AG08396 (cell line): ENCODE data around the gene GFOD2.

ENCODE experiments used
- DNase-seq: peaks from one replicate; pipeline ENCODE4 v3.0.0; 2012; ENCODE audit warnings: low spot score, mixed read lengths

Gene GFOD2

DNA sequence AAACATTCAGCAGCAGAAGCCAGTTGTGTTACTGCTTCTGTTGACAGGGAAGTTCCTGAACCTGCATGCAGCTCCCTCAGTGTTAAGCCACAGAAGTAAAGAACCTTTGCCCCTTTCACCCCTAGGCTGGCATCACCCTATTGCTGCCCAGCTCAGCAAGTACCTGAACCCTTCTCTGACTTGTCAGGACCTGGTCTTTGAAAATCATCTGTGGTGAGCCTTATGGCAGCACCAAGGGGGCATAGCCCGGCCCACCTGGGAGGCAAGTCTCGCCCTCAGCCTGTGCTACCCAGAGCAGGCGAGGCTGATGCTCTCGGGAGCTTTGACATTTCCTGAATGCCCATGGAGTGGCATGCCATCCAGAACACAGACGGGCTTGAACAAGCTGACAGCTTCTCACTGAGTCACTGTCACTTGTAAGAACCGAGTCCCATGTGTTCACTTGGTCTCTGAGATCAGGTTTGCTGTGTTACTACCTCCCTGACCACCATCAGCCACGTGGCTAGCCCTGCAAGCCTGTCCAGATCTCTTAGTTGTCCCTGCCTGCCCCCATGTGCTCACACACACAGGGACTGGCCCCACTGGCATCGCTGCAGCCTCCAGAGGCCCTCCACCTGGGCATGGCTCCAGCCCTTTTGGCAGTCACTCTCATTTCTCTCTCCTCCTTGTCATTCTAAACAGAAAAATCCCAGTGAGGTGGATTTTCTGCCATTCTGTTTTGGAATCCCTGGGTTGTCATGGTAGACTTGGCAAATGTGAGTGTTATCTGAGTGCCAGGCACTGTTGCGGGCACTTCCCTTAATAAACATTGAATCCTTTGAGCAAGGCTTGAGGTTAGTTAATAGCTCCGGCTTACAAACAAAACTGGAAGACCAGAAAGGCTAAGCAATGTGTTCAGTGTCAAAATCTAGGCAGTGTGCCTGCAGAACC lies 77.1 kb downstream of the GFOD2 start:
- DNase-seq = peak; percentile 67

DNA sequence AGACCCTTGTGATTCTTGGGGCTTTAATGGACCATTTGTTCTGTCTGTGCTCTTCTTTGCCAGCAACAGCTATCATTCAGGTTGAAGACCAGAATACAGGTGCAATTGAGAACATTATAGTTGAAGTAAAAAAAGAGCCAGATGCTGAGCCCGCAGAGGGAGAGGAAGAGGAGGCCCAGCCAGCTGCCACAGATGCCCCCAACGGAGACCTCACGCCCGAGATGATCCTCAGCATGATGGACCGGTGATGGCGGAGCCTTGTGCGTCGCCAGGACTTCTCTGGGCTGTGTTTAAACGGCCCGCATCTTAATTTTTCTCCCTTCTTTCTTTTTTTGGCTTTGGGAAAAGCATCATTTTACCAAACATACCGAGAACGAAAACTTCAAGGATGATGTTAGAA lies 81.5 kb downstream of the GFOD2 start:
- DNase-seq = no peak

DNA sequence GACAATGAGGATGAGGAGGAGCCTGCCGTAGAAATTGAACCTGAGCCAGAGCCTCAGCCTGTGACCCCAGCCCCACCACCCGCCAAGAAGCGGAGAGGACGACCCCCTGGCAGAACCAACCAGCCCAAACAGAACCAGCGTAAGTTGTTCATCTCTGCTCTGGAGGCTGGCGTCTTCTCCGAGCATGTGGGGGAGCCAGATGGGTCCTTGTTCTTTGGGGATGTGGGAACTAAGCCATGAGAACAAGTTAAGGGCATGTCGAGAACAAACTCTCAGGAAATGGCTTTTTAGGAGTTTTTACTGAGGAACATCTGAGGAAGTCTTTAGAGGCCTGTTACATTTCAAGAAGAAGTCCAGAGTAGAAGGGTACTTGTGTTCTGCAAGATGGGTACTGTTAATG lies 82.4 kb downstream of the GFOD2 start:
- DNase-seq = no peak

DNA sequence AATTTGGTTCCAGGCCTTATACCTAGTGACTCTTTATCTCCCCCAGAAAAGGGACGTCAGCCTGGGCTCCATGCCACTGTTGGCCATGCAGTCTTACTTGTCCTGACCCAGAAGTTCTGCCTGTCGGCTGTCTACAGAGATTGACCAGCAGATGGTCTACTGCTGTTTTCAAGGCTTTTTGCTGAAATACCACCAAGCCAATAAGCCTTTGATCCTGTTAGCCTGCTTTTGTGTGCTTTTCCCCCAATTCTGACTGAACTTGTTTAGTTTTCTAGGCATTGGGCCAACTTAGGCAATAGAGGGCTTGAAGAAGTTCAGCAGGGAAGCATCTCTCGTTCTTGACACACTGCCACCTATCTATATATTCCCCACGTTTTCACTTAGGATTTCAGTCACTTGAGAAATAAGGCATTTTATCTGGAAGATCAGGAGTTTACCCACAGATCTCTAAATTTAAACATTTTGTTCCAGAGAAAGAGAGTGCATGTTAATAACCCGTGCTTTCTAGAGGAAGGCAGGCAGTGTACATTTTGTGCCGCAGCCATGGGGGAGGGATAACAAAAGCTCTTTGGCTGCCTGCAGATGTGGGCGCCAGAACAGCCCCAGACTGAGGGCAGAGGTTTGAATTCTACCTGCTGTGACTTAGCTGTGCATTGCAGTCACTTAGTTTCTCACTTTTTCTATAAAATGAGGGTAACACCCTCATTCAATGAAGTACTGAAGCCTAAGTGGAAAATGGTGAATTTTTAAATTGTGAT lies 86.5 kb downstream of the GFOD2 start:
- DNase-seq = peak; percentile 11

DNA sequence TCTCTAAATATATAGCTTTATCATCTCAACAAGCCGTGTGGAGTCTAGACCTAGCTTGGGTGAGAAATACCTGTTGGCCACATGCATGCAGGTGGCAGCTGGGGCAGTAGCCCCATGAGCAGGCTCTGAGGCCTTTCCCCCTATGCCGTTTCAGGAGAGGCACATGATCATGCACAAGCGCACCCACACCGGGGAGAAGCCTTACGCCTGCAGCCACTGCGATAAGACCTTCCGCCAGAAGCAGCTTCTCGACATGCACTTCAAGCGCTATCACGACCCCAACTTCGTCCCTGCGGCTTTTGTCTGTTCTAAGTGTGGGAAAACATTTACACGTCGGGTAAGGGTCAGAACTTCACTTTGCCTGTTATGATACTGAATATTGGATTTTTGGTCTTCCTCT lies 90.9 kb downstream of the GFOD2 start:
- DNase-seq = no peak
